Fibroblast of pulmonary artery (primary cell): ENCODE results near the gene FUBP3.
A peak's percentile ranks its signal among the peaks of the same experiment; 100 is the strongest.
"Not testable (repeated sequence)": the region's sequence is repeated elsewhere in the genome, so short reads cannot be mapped to it uniquely, and the experiment has no call there.

Source experiments
- DNase-seq: peaks from one replicate; pipeline ENCODE4 v3.0.0-alpha.2; 2010; ENCODE audit warnings: low read depth
- H3K4me3 ChIP-seq: replicated peaks from 2 replicates; pipeline ENCODE4 v1.5.1; 2011; ENCODE audit warnings: low read depth, mild to moderate bottlenecking, control low read depth, low read length, moderate library complexity
- TF ChIP-seq, protein P1 (sequence below): IDR thresholded peaks from 2 replicates; pipeline ENCODE4 v1.5.1; 2011; ENCODE audit warnings: mild to moderate bottlenecking, control low read depth, low read length, inconsistent platforms; ENCODE audit errors: missing control alignments

The FUBP3 gene

DNA sequence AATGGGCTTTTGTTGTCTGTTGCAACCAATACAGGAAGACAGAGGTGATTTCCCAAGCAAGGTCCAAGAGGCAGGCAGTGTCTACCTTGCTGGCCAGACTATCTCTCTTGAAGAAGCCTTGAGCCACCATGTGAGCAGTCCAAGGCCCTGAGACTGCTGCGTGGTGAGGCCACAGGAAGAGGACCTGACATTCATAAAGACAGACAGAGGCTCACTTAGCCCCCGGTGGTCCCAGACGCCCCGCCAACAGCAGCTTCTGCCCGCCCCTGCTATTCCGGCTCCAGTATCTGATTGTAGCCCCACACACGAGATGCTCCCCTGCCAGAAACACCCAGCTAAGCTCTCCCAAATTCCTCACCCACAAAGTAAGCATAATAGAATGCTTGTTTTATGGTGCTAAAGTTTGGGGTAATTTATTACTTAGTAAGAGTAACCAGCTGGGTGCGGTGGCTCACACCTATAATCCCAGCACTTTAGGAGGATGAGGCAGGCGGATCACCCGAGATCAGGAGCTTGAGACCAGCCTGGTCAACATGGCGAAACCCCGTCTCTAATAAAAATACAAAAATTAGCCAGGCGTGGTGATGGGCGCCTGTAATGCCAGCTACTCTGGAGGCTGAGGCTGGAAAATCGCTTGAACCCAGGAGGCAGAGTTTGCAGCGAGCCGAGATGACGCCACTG, 22.8 kb upstream of the FUBP3 start:
- no peak overlapping the region for H3K4me3 ChIP-seq
- TF ChIP-seq, protein P1, sequence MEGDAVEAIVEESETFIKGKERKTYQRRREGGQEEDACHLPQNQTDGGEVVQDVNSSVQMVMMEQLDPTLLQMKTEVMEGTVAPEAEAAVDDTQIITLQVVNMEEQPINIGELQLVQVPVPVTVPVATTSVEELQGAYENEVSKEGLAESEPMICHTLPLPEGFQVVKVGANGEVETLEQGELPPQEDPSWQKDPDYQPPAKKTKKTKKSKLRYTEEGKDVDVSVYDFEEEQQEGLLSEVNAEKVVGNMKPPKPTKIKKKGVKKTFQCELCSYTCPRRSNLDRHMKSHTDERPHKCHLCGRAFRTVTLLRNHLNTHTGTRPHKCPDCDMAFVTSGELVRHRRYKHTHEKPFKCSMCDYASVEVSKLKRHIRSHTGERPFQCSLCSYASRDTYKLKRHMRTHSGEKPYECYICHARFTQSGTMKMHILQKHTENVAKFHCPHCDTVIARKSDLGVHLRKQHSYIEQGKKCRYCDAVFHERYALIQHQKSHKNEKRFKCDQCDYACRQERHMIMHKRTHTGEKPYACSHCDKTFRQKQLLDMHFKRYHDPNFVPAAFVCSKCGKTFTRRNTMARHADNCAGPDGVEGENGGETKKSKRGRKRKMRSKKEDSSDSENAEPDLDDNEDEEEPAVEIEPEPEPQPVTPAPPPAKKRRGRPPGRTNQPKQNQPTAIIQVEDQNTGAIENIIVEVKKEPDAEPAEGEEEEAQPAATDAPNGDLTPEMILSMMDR = no peak
- DNase-seq = no peak

DNA sequence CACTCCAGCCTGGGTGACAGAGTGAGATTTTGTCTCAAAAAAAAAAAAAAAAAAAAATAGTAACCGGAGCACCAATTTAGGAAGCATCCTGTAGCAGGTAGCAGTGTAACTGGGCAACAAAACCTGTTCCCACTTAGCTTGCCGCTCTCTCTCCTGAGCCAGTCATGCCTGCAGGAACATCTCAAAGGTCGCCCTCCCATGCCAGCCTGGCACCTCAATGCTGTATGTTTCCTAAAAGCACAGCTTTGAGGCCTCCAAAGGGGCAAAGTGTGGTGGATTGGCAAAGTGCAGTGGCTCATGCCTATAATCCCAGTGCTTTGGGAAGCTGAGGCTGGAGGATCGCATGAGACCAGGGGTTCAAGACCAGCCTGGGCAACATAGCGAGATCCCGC, 22.3 kb upstream of the FUBP3 start:
- TF ChIP-seq, protein P1 = no peak
- no peak overlapping the region for H3K4me3 ChIP-seq
- no peak for DNase-seq

DNA sequence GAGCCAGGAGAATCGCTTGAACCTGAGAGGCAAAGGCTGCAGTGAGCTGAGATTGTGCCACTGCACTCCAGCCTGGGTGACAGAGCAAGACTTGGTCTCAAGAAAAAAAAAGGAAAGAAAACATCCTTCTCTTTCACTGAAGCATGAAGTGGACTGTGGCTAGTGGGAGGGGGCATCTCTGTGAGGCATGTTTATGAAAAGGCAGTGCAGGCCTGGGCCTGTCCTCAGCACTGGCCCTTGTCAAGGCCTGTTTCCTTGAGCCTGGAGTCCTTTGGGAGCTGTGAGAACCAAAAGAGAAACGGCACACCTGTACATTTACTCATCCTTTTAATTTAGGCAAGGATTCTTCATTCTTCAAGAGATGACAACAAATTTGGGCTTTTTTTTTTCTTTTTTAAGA, 18.3 kb upstream of the FUBP3 start:
- no peak overlapping the region for H3K4me3 ChIP-seq
- TF ChIP-seq, protein P1 = no peak
- DNase-seq = no peak

DNA sequence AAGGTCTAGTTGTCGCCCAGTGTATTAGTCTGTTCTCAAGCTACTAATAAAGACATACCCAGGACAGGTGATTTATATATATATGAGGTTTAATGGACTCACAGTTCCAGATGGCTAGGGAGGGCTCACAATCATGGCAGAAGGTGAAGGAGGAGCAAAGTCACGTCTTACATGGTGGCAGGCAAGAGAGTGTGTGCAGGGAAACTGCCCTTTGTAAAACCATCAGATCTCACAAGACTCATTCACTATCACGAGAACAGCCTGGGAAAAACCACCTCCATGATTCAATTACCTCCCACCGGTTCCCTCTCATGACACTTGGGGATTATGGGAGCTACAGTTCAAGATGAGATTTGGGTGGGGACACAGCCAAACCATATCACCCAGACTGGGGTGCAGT, 16.9 kb upstream of the FUBP3 start:
- DNase-seq, H3K4me3 ChIP-seq: not testable (repeated sequence)

DNA sequence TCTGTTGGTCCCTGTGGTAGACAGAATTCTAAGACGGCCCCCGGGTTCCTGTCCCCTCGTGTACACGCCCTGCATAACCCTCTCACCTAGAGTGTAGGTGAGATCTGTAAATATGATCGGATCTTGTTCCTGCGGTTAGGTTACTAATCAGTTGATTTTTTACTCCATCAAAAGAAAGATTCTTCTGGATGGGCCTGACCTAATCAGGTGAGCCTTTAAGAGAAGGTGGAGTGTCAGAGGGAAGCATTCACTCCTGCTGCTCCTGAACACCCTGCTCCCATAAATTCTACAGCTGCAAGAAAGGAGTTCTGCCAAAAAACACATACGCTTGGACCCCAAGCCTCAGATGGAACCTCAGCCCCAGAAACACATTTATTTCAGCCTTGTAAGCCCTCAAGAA, 15.6 kb upstream of the FUBP3 start:
- TF ChIP-seq, protein P1 = no peak
- no peak for DNase-seq
- no peak overlapping the region for H3K4me3 ChIP-seq

DNA sequence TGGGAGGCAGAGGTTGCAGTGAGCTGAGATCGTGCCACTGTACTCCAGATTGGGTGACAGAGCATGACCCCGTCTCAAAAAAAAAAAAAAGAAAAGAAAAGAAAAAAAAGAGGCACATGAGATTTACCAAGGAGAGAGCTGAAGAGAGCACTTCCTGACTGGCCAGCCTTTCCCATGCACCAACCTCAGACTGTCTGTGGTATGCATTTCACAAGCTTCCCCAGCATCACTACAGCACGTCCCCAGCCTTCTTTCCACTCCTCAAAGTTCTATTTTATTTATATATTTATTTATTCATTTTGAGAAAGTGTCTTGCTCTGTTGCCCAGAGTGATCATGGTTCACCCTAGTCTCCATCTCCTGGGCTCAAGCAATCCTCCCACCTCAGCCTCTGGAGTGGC, 13.6 kb upstream of the FUBP3 start:
- DNase-seq = peak; percentile 26
- TF ChIP-seq, protein P1 = no peak
- H3K4me3 ChIP-seq = no peak overlapping the region

DNA sequence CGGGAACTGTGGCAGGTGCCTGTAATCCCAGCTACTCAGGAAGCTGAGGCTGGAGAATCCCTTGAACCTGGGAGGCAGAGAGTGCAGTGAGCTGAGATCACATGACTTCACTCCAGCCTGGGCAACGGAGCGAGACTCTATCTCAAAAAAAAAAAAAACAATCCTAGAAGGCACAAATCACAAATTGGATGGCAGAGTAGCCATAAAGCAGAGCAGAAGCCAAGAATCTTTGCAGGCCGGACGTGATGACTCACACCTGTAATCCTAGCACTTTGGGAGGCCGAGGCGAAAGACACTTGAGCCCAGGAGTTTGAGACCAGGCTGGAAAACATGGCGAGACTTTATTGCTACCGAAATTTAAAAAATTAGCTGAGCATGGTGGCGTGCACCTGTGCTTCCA, 9.2 kb upstream of the FUBP3 start:
- TF ChIP-seq, protein P1 = no peak
- DNase-seq = peak; percentile 44
- H3K4me3 ChIP-seq = no peak overlapping the region
